GM19372 (cell line): ENCODE results near the gene OIT3.
"Not testable (repeated sequence)": the region's sequence is repeated elsewhere in the genome, so short reads cannot be mapped to it uniquely, and the experiment has no call there.

ENCODE experiments used
- ATAC-seq: cut with Tn5 transposase; IDR thresholded peaks from one replicate; pipeline ENCODE4 v1.9.1; 2021; ENCODE audit warnings: mild to moderate bottlenecking, low read depth, moderate library complexity; ENCODE audit not compliant: unreplicated experiment

OIT3 gene

DNA sequence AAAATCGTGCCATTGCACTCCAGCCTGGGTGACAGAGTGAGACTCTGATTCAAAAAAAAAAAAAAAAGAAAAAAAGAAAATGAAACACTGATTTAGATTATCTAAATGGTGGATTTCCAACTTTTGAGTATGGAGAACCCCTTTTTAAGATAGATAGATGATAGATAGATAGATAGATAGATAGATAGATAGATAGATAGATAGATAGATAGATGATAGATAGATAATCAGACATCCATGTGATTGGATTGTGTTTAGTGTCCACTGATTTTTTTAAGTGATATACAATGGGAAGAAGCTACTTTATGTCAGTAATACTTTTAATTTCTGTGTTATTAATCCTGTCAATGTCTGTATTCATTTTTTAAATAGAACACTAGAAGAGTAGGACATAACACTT is 6.0 kb downstream of the OIT3 start:
- ATAC-seq: no peak

GRCh38 chr10:72903941-72904446 is 10.5 kb downstream of the OIT3 start:
- ATAC-seq: not testable (repeated sequence)

GRCh38 chr10:72904806-72905205 is 11.3 kb downstream of the OIT3 start:
- ATAC-seq: no peak

GRCh38 chr10:72906446-72906845 is 12.9 kb downstream of the OIT3 start:
- ATAC-seq: no peak

- ATAC-seq: no peak
Measured at GRCh38 chr10:72910705-72911104, 17.2 kb downstream of the OIT3 start.

DNA sequence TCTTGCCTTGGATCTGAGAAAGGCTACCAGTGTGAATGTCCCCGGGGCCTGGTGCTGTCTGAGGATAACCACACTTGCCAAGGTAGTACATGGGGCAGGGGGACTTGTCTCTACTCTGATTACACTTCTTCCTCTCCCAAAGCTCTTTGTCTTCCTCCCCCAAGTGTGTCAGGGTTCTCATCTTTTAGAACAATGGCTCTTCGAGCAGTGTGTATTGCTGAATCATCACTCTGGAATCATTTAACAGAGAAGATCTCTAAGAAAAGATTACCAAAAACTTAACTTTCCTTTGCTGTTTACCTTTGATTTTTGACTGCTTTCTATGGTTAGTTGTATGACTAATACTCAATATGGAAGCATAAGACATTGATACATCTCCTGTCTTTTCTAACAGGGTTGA is 18.2 kb downstream of the OIT3 start:
- no peak for ATAC-seq

DNA sequence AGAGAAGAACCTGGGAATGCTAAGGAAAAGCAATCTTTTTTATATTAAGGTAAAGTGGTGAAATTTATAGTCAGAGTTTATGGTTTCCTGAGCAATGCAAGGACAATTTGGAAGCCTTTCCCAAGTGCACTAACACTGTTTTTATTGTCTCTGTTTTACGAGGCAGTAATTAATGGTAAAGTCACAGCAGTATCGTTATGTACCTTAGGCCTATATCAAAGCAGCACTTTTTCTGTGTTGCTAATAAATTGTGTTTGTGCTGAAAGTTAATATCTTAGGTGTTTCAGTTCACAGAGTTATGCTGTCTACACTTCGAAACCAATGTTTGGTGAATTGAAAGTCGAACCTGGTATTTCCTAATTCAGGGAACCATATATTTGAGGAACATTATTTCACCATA is 19.2 kb downstream of the OIT3 start:
- ATAC-seq: no peak

- no peak for ATAC-seq
Measured at GRCh38 chr10:72913287-72913686, 19.7 kb downstream of the OIT3 start.

DNA sequence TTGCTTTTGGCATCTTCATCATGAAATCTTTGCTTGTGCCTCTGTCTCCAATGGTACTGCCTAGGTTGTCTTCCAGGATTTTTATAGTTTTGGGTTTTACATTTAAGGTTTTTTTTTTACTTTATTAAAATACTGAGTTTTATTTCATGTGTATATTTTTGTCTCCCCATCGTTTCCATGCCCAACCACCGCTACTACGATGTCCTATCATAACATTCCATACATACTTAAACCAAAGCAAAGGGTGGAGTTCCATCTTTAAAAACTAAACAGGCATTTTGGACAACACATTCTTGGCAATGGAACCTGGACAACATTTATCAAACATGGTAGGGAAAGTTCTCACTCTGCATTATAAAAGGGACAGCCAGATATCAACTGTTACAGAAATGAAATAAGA is 23.7 kb downstream of the OIT3 start:
- ATAC-seq: not testable (repeated sequence)

DNA sequence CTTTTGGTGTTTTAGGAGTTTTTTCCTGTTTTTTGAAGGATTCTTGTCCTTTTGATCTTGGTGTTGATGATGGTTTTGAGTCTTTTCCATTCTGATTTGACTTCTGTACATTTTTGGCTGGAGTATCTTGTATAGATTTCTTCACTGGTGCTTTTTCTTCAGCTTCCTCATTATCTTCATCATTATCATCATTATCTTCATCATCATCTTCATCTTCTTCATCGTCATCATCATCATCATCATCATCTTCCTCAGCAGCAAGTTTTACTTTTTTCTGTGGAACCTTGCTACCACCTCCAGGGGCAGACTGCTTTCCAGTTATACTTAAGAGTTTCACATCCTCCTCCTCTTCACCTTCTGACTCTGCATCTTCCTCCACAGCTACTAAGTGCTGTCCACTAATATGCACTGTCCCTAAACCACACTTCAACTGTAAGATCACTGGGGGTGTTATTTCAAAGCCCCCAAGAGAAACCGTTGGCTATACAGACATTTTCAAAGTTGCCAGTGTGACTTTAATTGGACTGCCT is 24.3 kb downstream of the OIT3 start:
- not testable (repeated sequence) for ATAC-seq

GRCh38 chr10:72918352-72918751 is 24.8 kb downstream of the OIT3 start:
- no peak for ATAC-seq

GRCh38 chr10:72921147-72921683 is 27.7 kb downstream of the OIT3 start:
- not testable (repeated sequence) for ATAC-seq

GRCh38 chr10:72924351-72924750 is 30.8 kb downstream of the OIT3 start:
- ATAC-seq: no peak

- ATAC-seq: no peak
Measured at GRCh38 chr10:72925951-72926465, 32.5 kb downstream of the OIT3 start.

- no peak for ATAC-seq
Measured at GRCh38 chr10:72927485-72927884, 33.9 kb downstream of the OIT3 start.

GRCh38 chr10:72928798-72929197 is 35.3 kb downstream of the OIT3 start:
- no peak for ATAC-seq

GRCh38 chr10:72930276-72930675 is 36.7 kb downstream of the OIT3 start:
- ATAC-seq: no peak

GRCh38 chr10:72932259-72933015 is 38.9 kb downstream of the OIT3 start:
- ATAC-seq: no peak

GRCh38 chr10:72935361-72935760 is 41.8 kb downstream of the OIT3 start:
- no peak for ATAC-seq

DNA sequence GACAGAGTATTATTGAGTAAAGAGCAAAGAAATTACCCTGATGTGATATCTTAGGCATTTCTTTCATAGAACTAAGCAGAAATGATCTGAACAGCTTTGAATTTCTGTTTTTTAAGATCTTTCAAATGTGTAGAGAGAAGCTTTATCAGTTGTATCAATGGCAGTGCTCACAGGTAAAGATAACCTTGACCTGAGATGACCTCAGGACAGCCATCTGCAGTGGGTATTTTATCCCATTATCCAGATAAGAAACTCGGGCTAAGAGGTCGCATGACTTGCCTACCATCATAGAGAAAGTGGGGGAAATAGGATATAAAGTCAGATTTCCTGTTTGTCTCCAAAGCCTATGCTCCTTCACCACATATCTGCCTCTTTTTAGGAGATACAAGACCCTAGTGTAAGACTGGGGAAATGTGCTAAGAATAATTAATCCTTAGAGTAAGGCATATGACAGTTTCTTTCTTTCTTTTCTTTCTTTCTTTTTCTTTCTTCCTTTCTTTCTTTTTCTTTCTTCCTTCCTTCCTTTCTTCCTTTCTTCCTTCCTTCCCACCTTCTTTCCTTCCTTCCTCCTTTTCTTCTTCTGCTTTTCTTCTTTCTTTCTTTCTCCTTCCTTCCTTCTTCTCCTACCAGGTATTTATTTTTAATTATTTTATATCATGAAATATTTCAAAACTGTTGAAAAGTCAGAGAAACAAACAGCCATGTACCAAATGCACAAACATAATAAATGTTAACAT is 50.1 kb downstream of the OIT3 start:
- ATAC-seq: no peak

GRCh38 chr10:72946963-72947362 is 53.4 kb downstream of the OIT3 start:
- ATAC-seq: no peak
